Measurements from ENCODE around the gene GTF3C1. TPM values are rescaled to one million over a fixed set of nuclear protein-coding genes. Genes with fewer than 3 reads are reported as not detected.

Gene GTF3C1
- total RNA-seq, 1 donor = 59.0 TPM

DNA sequence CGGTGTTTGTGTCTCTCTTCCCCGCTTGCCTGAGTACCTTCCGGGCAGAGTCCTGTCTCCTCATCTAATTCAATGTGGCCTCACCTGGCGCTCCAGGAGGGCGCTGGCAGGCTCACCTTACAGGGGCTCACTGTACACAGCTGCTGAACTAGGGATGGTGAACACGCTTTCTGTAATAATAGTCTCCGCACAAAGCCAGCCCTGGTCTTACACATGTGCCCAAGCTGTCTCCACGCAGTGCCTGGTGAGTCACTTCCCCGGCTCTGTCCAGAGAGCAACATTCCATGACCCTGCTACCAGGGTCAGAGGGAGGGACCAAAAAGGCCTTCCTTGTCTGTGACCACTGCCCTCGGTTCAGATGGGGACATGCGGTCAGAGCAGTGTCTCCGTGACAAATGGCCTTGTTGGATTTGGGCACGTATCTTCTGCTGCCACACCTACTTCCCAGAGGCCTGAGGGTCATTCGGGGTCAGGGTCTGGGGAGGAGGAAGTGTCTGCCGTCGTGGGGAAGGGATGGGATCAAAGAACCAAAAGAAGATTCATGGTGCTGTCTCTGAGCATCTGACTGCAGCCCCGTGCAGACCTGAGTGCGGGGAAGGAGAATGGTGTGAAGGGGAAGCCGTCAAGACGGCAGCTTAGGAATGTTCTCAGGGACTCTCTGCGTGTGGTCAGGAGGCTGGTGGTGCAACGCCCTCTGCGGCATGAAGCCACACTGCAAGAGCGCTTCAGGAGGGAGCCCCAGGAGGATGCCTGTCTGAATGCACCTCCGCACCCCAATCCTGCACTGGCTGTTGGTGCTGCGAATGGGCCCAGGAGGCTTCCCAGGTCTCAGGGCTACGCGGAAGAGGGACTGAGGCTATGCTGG, 78.9 kb downstream of the GTF3C1 start:
- H4K20me1 ChIP-seq (ENCODE audit: insufficient read depth, low read length) = no peaks in the 10 kb centered on the region
- peaks cover 19% of the 10 kb centered on the region for H3K4me1 ChIP-seq (ENCODE audit: insufficient read depth, low read length)
- H3K79me2 ChIP-seq (ENCODE audit: insufficient read depth, low read length) = no peaks in the 10 kb centered on the region
- H3K27ac ChIP-seq (ENCODE audit: low read depth, low read length) = peak overlapping the region; percentile 42
- H3K36me3 ChIP-seq (ENCODE audit: insufficient read depth, low read length) = peaks cover 79% of the 10 kb centered on the region
- H2AFZ ChIP-seq (ENCODE audit: low read length) = no peak overlapping the region
- no peak overlapping the region for H3K4me2 ChIP-seq (ENCODE audit: insufficient read depth, low read length)
- no peak overlapping the region for H3K4me3 ChIP-seq (ENCODE audit: insufficient read depth, low read length)
- H3K9me3 ChIP-seq (ENCODE audit: low read depth, low read length) = no peaks in the 10 kb centered on the region
- TF ChIP-seq, protein P1, sequence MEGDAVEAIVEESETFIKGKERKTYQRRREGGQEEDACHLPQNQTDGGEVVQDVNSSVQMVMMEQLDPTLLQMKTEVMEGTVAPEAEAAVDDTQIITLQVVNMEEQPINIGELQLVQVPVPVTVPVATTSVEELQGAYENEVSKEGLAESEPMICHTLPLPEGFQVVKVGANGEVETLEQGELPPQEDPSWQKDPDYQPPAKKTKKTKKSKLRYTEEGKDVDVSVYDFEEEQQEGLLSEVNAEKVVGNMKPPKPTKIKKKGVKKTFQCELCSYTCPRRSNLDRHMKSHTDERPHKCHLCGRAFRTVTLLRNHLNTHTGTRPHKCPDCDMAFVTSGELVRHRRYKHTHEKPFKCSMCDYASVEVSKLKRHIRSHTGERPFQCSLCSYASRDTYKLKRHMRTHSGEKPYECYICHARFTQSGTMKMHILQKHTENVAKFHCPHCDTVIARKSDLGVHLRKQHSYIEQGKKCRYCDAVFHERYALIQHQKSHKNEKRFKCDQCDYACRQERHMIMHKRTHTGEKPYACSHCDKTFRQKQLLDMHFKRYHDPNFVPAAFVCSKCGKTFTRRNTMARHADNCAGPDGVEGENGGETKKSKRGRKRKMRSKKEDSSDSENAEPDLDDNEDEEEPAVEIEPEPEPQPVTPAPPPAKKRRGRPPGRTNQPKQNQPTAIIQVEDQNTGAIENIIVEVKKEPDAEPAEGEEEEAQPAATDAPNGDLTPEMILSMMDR (IDR thresholded peaks at IDR 0.05; ENCODE audit: extremely low read depth, low read depth, low read length) = no peak
- no peaks in the 10 kb centered on the region for H3K27me3 ChIP-seq (ENCODE audit: insufficient read depth, low read length)
- peak; percentile 98 for DNase-seq (ENCODE audit: insufficient read length, low spot score, missing footprints)

DNA sequence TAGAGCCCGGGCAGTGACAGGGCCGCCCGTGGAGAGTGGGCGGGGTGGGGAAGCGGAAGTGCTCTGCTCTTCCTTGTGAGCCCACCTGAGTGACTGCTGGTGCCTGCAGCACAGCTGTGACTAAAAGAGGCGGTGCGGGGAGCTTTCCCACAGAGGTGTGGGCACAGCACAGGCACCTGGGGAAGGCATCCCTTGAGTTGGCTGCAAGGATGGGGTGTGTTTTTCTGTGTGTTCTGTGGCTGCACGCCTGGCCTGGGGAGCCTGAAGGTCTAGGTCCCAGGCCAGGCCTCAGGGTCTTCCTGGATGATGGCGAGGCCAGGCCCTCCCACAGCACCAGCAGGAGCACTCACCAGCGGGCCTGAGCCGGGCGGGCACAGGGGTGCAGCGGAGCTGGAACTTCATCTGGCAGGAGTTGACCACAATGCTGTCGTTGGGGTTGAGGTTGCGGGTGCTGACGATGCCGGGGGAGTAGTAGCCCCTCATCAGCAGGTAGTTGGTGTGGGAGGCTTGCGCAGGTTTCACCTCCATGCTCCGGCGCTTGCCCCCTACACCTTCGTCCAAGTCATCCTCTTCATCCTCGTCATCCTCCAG, 80.7 kb downstream of the GTF3C1 start:
- no peak overlapping the region for H3K4me3 ChIP-seq (ENCODE audit: insufficient read depth, low read length)
- peaks cover 13% of the 10 kb centered on the region for H3K4me1 ChIP-seq (ENCODE audit: insufficient read depth, low read length)
- no peaks in the 10 kb centered on the region for H3K79me2 ChIP-seq (ENCODE audit: insufficient read depth, low read length)
- H3K36me3 ChIP-seq (ENCODE audit: insufficient read depth, low read length) = peaks cover 89% of the 10 kb centered on the region
- H3K27ac ChIP-seq (ENCODE audit: low read depth, low read length) = no peak overlapping the region
- TF ChIP-seq, protein P1 (IDR thresholded peaks at IDR 0.05; ENCODE audit: extremely low read depth, low read depth, low read length) = no peak
- DNase-seq (ENCODE audit: insufficient read length, low spot score, missing footprints) = peak; percentile 60
- no peaks in the 10 kb centered on the region for H3K27me3 ChIP-seq (ENCODE audit: insufficient read depth, low read length)
- no peak overlapping the region for H3K4me2 ChIP-seq (ENCODE audit: insufficient read depth, low read length)
- no peaks in the 10 kb centered on the region for H4K20me1 ChIP-seq (ENCODE audit: insufficient read depth, low read length)
- H3K9me3 ChIP-seq (ENCODE audit: low read depth, low read length) = no peaks in the 10 kb centered on the region
- no peak overlapping the region for H2AFZ ChIP-seq (ENCODE audit: low read length)

DNA sequence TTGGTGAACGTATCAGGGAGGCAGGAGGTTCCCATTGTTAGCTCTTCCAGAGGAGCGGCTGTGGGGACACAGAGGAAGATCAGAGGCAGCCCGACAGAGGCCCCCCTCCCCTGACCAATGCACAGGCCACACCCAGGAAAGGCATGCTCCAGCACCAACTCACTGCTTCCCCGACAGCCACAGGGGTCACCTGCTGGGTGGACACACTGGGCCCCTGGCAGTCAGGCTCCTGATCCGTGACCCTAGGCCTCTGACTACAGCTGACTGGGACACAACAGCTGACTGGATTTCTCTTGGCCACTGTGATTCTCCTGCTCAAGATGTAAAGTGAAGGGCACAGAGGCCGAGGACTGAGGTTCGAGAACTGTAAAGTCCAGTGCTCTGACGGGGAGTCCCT, 84.2 kb downstream of the GTF3C1 start:
- Histone ChIP-seq H3K27ac (ENCODE audit: low read depth, low read length) (no peak overlapping the region), H3K36me3 (ENCODE audit: insufficient read depth, low read length) (peaks cover 86% of the 10 kb centered on the region), H3K79me2 (ENCODE audit: insufficient read depth, low read length) (no peaks in the 10 kb centered on the region), H3K4me3 (ENCODE audit: insufficient read depth, low read length) (no peak overlapping the region), H2AFZ (ENCODE audit: low read length) (no peak overlapping the region), H3K27me3 (ENCODE audit: insufficient read depth, low read length) (no peaks in the 10 kb centered on the region), H3K4me2 (ENCODE audit: insufficient read depth, low read length) (no peak overlapping the region), H3K9me3 (ENCODE audit: low read depth, low read length) (no peaks in the 10 kb centered on the region), H3K4me1 (ENCODE audit: insufficient read depth, low read length) (peaks cover 3% of the 10 kb centered on the region), H4K20me1 (ENCODE audit: insufficient read depth, low read length) (no peaks in the 10 kb centered on the region)
- DNase-seq (ENCODE audit: insufficient read length, low spot score, missing footprints) = peak; percentile 42
- TF ChIP-seq, protein P1 (IDR thresholded peaks at IDR 0.05; ENCODE audit: extremely low read depth, low read depth, low read length) = no peak

Measured in osteoblast (primary cell).